ENCODE measurements around the gene RRP36.

Gene RRP36

GRCh38 chr6:43013843-43014433, 7.5 kb upstream of the RRP36 start, which contains the start of the genes KLHDC3 and MEA1 (continued):
- 0 out of 2 replicates have a peak, but pooled peaks have one; percentile 6 for TF ChIP-seq INSM2 (tag by site-specific recombination; IDR thresholded peaks at IDR 0.05)
- no peak for TF ChIP-seq ZNF610 (tag by site-specific recombination; IDR thresholded peaks at IDR 0.05; ENCODE audit: borderline replicate concordance)
- no peak for TF ChIP-seq ZNF221 (tag by site-specific recombination; IDR thresholded peaks at IDR 0.05; ENCODE audit: borderline replicate concordance)
- no peak for TF ChIP-seq ZNF670 (tag by site-specific recombination; IDR thresholded peaks at IDR 0.05; ENCODE audit: low read depth)
- TF ChIP-seq ZEB2 (tag by site-specific recombination; IDR thresholded peaks at IDR 0.05) = peak; percentile 77; the same call in 1 of the 2 replicates
- no peak for TF ChIP-seq ZNF26 (tag by site-specific recombination; IDR thresholded peaks at IDR 0.05)
- TF ChIP-seq, protein P1, sequence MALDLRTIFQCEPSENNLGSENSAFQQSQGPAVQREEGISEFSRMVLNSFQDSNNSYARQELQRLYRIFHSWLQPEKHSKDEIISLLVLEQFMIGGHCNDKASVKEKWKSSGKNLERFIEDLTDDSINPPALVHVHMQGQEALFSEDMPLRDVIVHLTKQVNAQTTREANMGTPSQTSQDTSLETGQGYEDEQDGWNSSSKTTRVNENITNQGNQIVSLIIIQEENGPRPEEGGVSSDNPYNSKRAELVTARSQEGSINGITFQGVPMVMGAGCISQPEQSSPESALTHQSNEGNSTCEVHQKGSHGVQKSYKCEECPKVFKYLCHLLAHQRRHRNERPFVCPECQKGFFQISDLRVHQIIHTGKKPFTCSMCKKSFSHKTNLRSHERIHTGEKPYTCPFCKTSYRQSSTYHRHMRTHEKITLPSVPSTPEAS (tag by site-specific recombination; IDR thresholded peaks at IDR 0.05) = no peak
- no peak for TF ChIP-seq ZNF366 (tag by site-specific recombination; conservative IDR thresholded peaks at IDR 0.05)
- peak; percentile 96 for TF ChIP-seq ZNF76 (tag by site-specific recombination; IDR thresholded peaks at IDR 0.05; ENCODE audit: borderline replicate concordance, low read depth)
- TF ChIP-seq ZNF133 (tag by site-specific recombination; IDR thresholded peaks at IDR 0.05) = no peak
- peak; percentile 96 for TF ChIP-seq ZNF335 (tag by site-specific recombination; conservative IDR thresholded peaks at IDR 0.05)
- TF ChIP-seq ZNF19 (tag by site-specific recombination; IDR thresholded peaks at IDR 0.05; ENCODE audit: low read depth) = no peak
- no peak for TF ChIP-seq ZNF211 (tag by site-specific recombination; IDR thresholded peaks at IDR 0.05; ENCODE audit: low read depth)
- no peak for TF ChIP-seq ZNF843 (tag by site-specific recombination; IDR thresholded peaks at IDR 0.05)
- no peak for TF ChIP-seq ZNF596 (tag by site-specific recombination; IDR thresholded peaks at IDR 0.05)
- no peak for TF ChIP-seq MEIS1 (CRISPR knock-in tag; IDR thresholded peaks at IDR 0.05; ENCODE audit: borderline replicate concordance)
- TF ChIP-seq, protein P2, sequence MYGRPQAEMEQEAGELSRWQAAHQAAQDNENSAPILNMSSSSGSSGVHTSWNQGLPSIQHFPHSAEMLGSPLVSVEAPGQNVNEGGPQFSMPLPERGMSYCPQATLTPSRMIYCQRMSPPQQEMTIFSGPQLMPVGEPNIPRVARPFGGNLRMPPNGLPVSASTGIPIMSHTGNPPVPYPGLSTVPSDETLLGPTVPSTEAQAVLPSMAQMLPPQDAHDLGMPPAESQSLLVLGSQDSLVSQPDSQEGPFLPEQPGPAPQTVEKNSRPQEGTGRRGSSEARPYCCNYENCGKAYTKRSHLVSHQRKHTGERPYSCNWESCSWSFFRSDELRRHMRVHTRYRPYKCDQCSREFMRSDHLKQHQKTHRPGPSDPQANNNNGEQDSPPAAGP (tag by site-specific recombination; IDR thresholded peaks at IDR 0.05) = no peak
- TF ChIP-seq ZNF292 (tag by site-specific recombination; IDR thresholded peaks at IDR 0.05; ENCODE audit: borderline replicate concordance, low read depth) = no peak
- no peak for TF ChIP-seq ZNF138 (tag by site-specific recombination; IDR thresholded peaks at IDR 0.05; ENCODE audit: borderline replicate concordance)
- no peak for TF ChIP-seq ZNF239 (tag by site-specific recombination; IDR thresholded peaks at IDR 0.05)
- TF ChIP-seq KLF8 (tag by site-specific recombination; IDR thresholded peaks at IDR 0.05) = peak; percentile 47; the same call in 1 of the 2 replicates
- TF ChIP-seq ZBTB26 (tag by site-specific recombination; optimal IDR thresholded peaks at IDR 0.05) = peak; percentile 84
- peak; percentile 98 for TF ChIP-seq ZBTB6 (tag by site-specific recombination; IDR thresholded peaks at IDR 0.05)
- TF ChIP-seq ZIC2 (tag by site-specific recombination; IDR thresholded peaks at IDR 0.05) = peak; percentile 18; the same call in 1 of the 2 replicates
- no peak for TF ChIP-seq ZNF23 (tag by site-specific recombination; IDR thresholded peaks at IDR 0.05; ENCODE audit: borderline replicate concordance)
- TF ChIP-seq ZFHX2 (tag by site-specific recombination; conservative IDR thresholded peaks at IDR 0.05) = peak; percentile 69; the same call in 1 of the 2 replicates
- TF ChIP-seq ZNF600 (tag by site-specific recombination; IDR thresholded peaks at IDR 0.05) = peak; percentile 47; the same call in 1 of the 2 replicates
- TF ChIP-seq, protein P3, sequence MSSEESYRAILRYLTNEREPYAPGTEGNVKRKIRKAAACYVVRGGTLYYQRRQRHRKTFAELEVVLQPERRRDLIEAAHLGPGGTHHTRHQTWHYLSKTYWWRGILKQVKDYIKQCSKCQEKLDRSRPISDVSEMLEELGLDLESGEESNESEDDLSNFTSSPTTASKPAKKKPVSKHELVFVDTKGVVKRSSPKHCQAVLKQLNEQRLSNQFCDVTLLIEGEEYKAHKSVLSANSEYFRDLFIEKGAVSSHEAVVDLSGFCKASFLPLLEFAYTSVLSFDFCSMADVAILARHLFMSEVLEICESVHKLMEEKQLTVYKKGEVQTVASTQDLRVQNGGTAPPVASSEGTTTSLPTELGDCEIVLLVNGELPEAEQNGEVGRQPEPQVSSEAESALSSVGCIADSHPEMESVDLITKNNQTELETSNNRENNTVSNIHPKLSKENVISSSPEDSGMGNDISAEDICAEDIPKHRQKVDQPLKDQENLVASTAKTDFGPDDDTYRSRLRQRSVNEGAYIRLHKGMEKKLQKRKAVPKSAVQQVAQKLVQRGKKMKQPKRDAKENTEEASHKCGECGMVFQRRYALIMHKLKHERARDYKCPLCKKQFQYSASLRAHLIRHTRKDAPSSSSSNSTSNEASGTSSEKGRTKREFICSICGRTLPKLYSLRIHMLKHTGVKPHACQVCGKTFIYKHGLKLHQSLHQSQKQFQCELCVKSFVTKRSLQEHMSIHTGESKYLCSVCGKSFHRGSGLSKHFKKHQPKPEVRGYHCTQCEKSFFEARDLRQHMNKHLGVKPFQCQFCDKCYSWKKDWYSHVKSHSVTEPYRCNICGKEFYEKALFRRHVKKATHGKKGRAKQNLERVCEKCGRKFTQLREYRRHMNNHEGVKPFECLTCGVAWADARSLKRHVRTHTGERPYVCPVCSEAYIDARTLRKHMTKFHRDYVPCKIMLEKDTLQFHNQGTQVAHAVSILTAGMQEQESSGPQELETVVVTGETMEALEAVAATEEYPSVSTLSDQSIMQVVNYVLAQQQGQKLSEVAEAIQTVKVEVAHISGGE (tag by site-specific recombination; conservative IDR thresholded peaks at IDR 0.05; ENCODE audit: low read depth) = peak; percentile 93
- no peak for TF ChIP-seq ZNF654 (tag by site-specific recombination; IDR thresholded peaks at IDR 0.05; ENCODE audit: low read depth)
